GM19351 (cell line): ENCODE results near the gene DDX49.

Experiments used
- ATAC-seq: cut with Tn5 transposase; IDR thresholded peaks from one replicate; pipeline ENCODE4 v1.9.1; 2021; ENCODE audit warnings: mild to moderate bottlenecking, moderate library complexity; ENCODE audit not compliant: unreplicated experiment

DDX49 gene

GRCh38 chr19:18919086-18919899 is at the start of gene DDX49, which contains the start of gene COPE:
Gene DDX49 (plus strand): TSS chr19:18919715. CDS start chr19:18919742, 27 bp downstream.
Gene COPE (minus strand): TSS chr19:18919387. CDS start chr19:18919348, 39 bp downstream.
- ATAC-seq, result peak; percentile 92

- no peak for ATAC-seq
Measured at GRCh38 chr19:18869781-18870530, 49.6 kb upstream of the DDX49 start.

GRCh38 chr19:18870531-18871172 is 48.9 kb upstream of the DDX49 start:
- no peak for ATAC-seq

GRCh38 chr19:18871543-18871942 is 48.0 kb upstream of the DDX49 start:
- ATAC-seq, result no peak

GRCh38 chr19:18875726-18876125 is 43.8 kb upstream of the DDX49 start:
- ATAC-seq, result no peak

GRCh38 chr19:18876865-18877264 is 42.6 kb upstream of the DDX49 start:
- no peak for ATAC-seq

GRCh38 chr19:18878058-18878797 is 41.3 kb upstream of the DDX49 start:
- no peak for ATAC-seq

GRCh38 chr19:18878858-18879578 is 40.5 kb upstream of the DDX49 start:
- ATAC-seq, result no peak

GRCh38 chr19:18879579-18880373 is 39.7 kb upstream of the DDX49 start:
- ATAC-seq, result no peak

- ATAC-seq, result no peak
Measured at GRCh38 chr19:18881491-18881890, 38.0 kb upstream of the DDX49 start.

- ATAC-seq, result no peak
Measured at GRCh38 chr19:18883526-18884304, 35.8 kb upstream of the DDX49 start.

GRCh38 chr19:18886972-18887371 is 32.5 kb upstream of the DDX49 start:
- no peak for ATAC-seq

GRCh38 chr19:18889949-18890745 is 29.4 kb upstream of the DDX49 start:
- ATAC-seq, result no peak

GRCh38 chr19:18893587-18894253 is 25.8 kb upstream of the DDX49 start:
- ATAC-seq, result no peak

- ATAC-seq, result no peak
Measured at GRCh38 chr19:18894254-18895037, 25.1 kb upstream of the DDX49 start.

- no peak for ATAC-seq
Measured at GRCh38 chr19:18895038-18895823, 24.3 kb upstream of the DDX49 start.
